Progenitor cell of endocrine pancreas (in vitro differentiated cells): ENCODE measurements around the gene NSL1. TPM values are rescaled to one million over a fixed set of nuclear protein-coding genes. Genes with fewer than 3 reads are reported as not detected.
A peak's percentile ranks its signal among the peaks of the same experiment; 100 is the strongest.

Experiments used
- DNase-seq: peaks from one replicate; pipeline ENCODE4 v3.0.0; 2021; ENCODE audit warnings: low spot score; ENCODE audit not compliant: unreplicated experiment
- H3K27ac Mint-ChIP-seq: 2 replicates; pipeline ENCODE4 v1.8.0; 2021; ENCODE audit warnings: mild to moderate bottlenecking, moderate library complexity, mixed read lengths
- H3K27me3 Mint-ChIP-seq: 2 replicates; pipeline ENCODE4 v1.8.0; 2021; ENCODE audit warnings: mixed read lengths
- H3K36me3 Mint-ChIP-seq: 2 replicates; pipeline ENCODE4 v1.8.0; 2022; ENCODE audit warnings: mixed read lengths; ENCODE audit not compliant: insufficient read depth
- H3K4me1 Mint-ChIP-seq: 2 replicates; pipeline ENCODE4 v1.8.0; 2021; ENCODE audit warnings: low read depth, mixed read lengths
- H3K4me3 Mint-ChIP-seq: 2 replicates; pipeline ENCODE4 v1.8.0; 2021; ENCODE audit warnings: low read depth, mild to moderate bottlenecking, moderate library complexity, mixed read lengths
- H3K9me3 Mint-ChIP-seq: 2 replicates; pipeline ENCODE4 v1.8.0; 2021; ENCODE audit warnings: low read depth, mixed read lengths
- CTCF ChIP-seq: fragments of 200-600 bp; sonication (generic); IDR thresholded peaks from one replicate; pipeline ENCODE4 v1.5.0; 2021; ENCODE audit warnings: antibody characterized with exemption, mild to moderate bottlenecking; ENCODE audit not compliant: unreplicated experiment
- total RNA-seq: library from RNA; stranded (reverse); gene quantifications from 2 replicates; pipeline ENCODE4 v1.2.1, GENCODE V29; 2021

NSL1 gene
- total RNA-seq, 1 donor from 2014 or later, result 41.1 TPM

GRCh38 chr1:212699104-212699624 lies 92.4 kb downstream of the NSL1 start:
- H3K4me1 Mint-ChIP-seq, result peaks cover 12% of the 10 kb centered on the region
- H3K27me3 Mint-ChIP-seq, result peaks cover 80% of the 10 kb centered on the region
- peak overlapping the region; percentile 50 for H3K4me3 Mint-ChIP-seq
- TF ChIP-seq CTCF, result peak; percentile 64
- peak; percentile 42 for DNase-seq
- no peaks in the 10 kb centered on the region for H3K9me3 Mint-ChIP-seq
- no peaks in the 10 kb centered on the region for H3K36me3 Mint-ChIP-seq
- H3K27ac Mint-ChIP-seq, result no peak overlapping the region

GRCh38 chr1:212698467-212699103 lies 93.0 kb downstream of the NSL1 start:
- TF ChIP-seq CTCF, result no peak
- no peaks in the 10 kb centered on the region for H3K36me3 Mint-ChIP-seq
- peak overlapping the region; percentile 46 for H3K4me3 Mint-ChIP-seq
- peaks cover 80% of the 10 kb centered on the region for H3K27me3 Mint-ChIP-seq
- H3K27ac Mint-ChIP-seq, result no peak overlapping the region
- H3K4me1 Mint-ChIP-seq, result peaks cover 12% of the 10 kb centered on the region
- no peaks in the 10 kb centered on the region for H3K9me3 Mint-ChIP-seq
- DNase-seq, result no peak

GRCh38 chr1:212696721-212697331 lies 94.8 kb downstream of the NSL1 start:
- H3K27ac Mint-ChIP-seq, result no peak overlapping the region
- peaks cover 12% of the 10 kb centered on the region for H3K4me1 Mint-ChIP-seq
- TF ChIP-seq CTCF, result no peak
- peaks cover 74% of the 10 kb centered on the region for H3K27me3 Mint-ChIP-seq
- DNase-seq, result no peak
- H3K36me3 Mint-ChIP-seq, result no peaks in the 10 kb centered on the region
- no peaks in the 10 kb centered on the region for H3K9me3 Mint-ChIP-seq
- no peak overlapping the region for H3K4me3 Mint-ChIP-seq

GRCh38 chr1:212692774-212693644 lies 98.6 kb downstream of the NSL1 start:
- Mint-ChIP-seq H3K4me1 (no peaks in the 10 kb centered on the region), H3K27ac (no peak overlapping the region), H3K27me3 (peaks cover 54% of the 10 kb centered on the region), H3K9me3 (no peaks in the 10 kb centered on the region), H3K4me3 (no peak overlapping the region), H3K36me3 (no peaks in the 10 kb centered on the region)
- no peak for DNase-seq
- TF ChIP-seq CTCF, result no peak

GRCh38 chr1:212691561-212692071 lies 100.0 kb downstream of the NSL1 start:
- TF ChIP-seq CTCF, result no peak
- Mint-ChIP-seq H3K9me3 (no peaks in the 10 kb centered on the region), H3K4me3 (no peak overlapping the region), H3K27ac (no peak overlapping the region), H3K4me1 (no peaks in the 10 kb centered on the region), H3K27me3 (peaks cover 40% of the 10 kb centered on the region), H3K36me3 (no peaks in the 10 kb centered on the region)
- DNase-seq, result no peak
